Aorta (tissue), 5 donors: ENCODE results near the gene PPP1R7. TPM values are rescaled to one million over a fixed set of nuclear protein-coding genes. Genes with fewer than 3 reads are reported as not detected.

ENCODE experiments used
- ATAC-seq: fragments of 200-7000 bp; cut with Tn5 transposase; one replicate; pipeline ENCODE4 v1.9.1; 2022; ENCODE audit warnings: moderate library complexity; ENCODE audit not compliant: low FRiP score
- DNase-seq, 2 donors: peaks; one replicate each; pipeline ENCODE4 v3.0.0-alpha.2; 2020
- H3K27ac ChIP-seq, 2 donors: one replicate each; pipeline ENCODE4 v1.5.1; 2013; ENCODE audit warnings: low read length in 2 of 2, mild to moderate bottlenecking in 2 of 2, moderate library complexity in 2 of 2, control low read depth in 1 of 2, inconsistent platforms in 1 of 2, low read depth in 1 of 2
- H3K27me3 ChIP-seq, 2 donors: one replicate each; pipeline ENCODE4 v1.6.1; 2013; ENCODE audit warnings: control low read depth in 1 of 2, low read length in 1 of 2, mild to moderate bottlenecking in 1 of 2, moderate library complexity in 1 of 2; ENCODE audit not compliant: insufficient read depth in 2 of 2, control insufficient read depth in 1 of 2
- H3K36me3 ChIP-seq, 2 donors: one replicate each; pipeline ENCODE4 v1.6.1; 2013; ENCODE audit warnings: control low read depth in 1 of 2, low read length in 1 of 2, mild to moderate bottlenecking in 1 of 2; ENCODE audit not compliant: insufficient read depth in 2 of 2, control insufficient read depth in 1 of 2
- H3K4me1 ChIP-seq, 2 donors: one replicate each; pipeline ENCODE4 v1.6.1; 2013; ENCODE audit warnings: low read length in 2 of 2, control low read depth in 1 of 2, mild to moderate bottlenecking in 1 of 2, moderate library complexity in 1 of 2; ENCODE audit not compliant: insufficient read depth in 2 of 2, control insufficient read depth in 1 of 2
- H3K4me3 ChIP-seq, 2 donors: one replicate each; pipeline ENCODE4 v1.5.1; 2013; ENCODE audit warnings: low read length in 2 of 2, control low read depth in 1 of 2, mild to moderate bottlenecking in 1 of 2
- H3K9me3 ChIP-seq: one replicate; pipeline ENCODE4 v1.6.1; 2013; ENCODE audit warnings: mild to moderate bottlenecking, low read length; ENCODE audit not compliant: control insufficient read depth
- WGBS, 2 donors: extraction: QIAGEN DNeasy Blood & Tissue Kit; methylation state at CpG; one replicate each; pipeline ENCODE4 v1.1.7; 2013; 5-methylcytosine and 5-hydroxymethylcytosine counted together
- intact Hi-C, 2 donors: fragments of 100-400 bp; cut with DNase I; formaldehyde crosslinking; loops; one replicate each; pipeline versions ENCODE4 v1.14.2 to v1.15.0; 2022
- polyA plus RNA-seq, 2 donors: library from polyadenylated mRNA; stranded (reverse); fragments of 200-250 nt; gene quantifications; one replicate each; pipeline ENCODE4 v1.2.3, GENCODE V29; 2013
- total RNA-seq, 2 donors: library from RNA; stranded (reverse); fragmentation: NEBNext Ultra II Directional; extraction: Animal tissue kit (Norgen Biotek cat#: 25700); gene quantifications; one replicate each; pipeline ENCODE4 v1.2.1, GENCODE V29; 2021
- donor health status: healthy with polysubstance abuse.
- donor health status: Bipolar disorder and iron deficiency.
- donor health status: DM: no; HTN: no; CAD: no.
- donor health status: DM: no; HTN: no; CAD: no.
- donor health status: DM: yes; HTN: yes; CAD: no.

The PPP1R7 gene
- total and polyA plus RNA-seq, 4 donors, result 41.1 to 83.4 (median 60.1) TPM

GRCh38 chr2:241211276-241211675, 61.0 kb downstream of the PPP1R7 start:
- Histone ChIP-seq H3K27me3 (no peaks in the 10 kb centered on the region), H3K36me3 (no peaks in the 10 kb centered on the region), H3K4me1 (no peaks in the 10 kb centered on the region), H3K4me3 (no peak overlapping the region), H3K27ac (no peak overlapping the region), H3K9me3 (no peaks in the 10 kb centered on the region)
- WGBS, 2 donors, result 35 to 41% methylated on average over 2 of the region's 2 CpGs
- intact Hi-C loops, result no loop called here
- DNase-seq (no peak), ATAC-seq (no peak)

GRCh38 chr2:241213041-241213440, 62.8 kb downstream of the PPP1R7 start:
- Histone ChIP-seq H3K27me3 (no peaks in the 10 kb centered on the region), H3K9me3 (no peaks in the 10 kb centered on the region), H3K27ac (no peak overlapping the region), H3K4me3 (no peak overlapping the region), H3K36me3 (no peaks in the 10 kb centered on the region), H3K4me1 (no peaks in the 10 kb centered on the region)
- intact Hi-C loops, result no loop called here
- ATAC-seq (no peak), DNase-seq (no peak)
- WGBS, 2 donors, result 63 to 70% methylated on average over 13 of the region's 13 CpGs

- Histone ChIP-seq H3K4me3 (no peak overlapping the region), H3K27ac (no peak overlapping the region), H3K36me3 (no peaks in the 10 kb centered on the region), H3K9me3 (no peaks in the 10 kb centered on the region), H3K27me3 (no peaks in the 10 kb centered on the region), H3K4me1 (no peaks in the 10 kb centered on the region)
- WGBS, 2 donors, result 59 to 72% methylated on average over 7 of the region's 7 CpGs
- DNase-seq (no peak), ATAC-seq (no peak)
- intact Hi-C loops, result no loop called here
These were observed 63.3 kb downstream of the PPP1R7 start for GRCh38 chr2:241213567-241213966.

GRCh38 chr2:241214209-241214608, 63.9 kb downstream of the PPP1R7 start:
- Histone ChIP-seq H3K4me1 (no peaks in the 10 kb centered on the region), H3K36me3 (no peaks in the 10 kb centered on the region), H3K4me3 (no peak overlapping the region), H3K9me3 (no peaks in the 10 kb centered on the region), H3K27me3 (no peaks in the 10 kb centered on the region), H3K27ac (no peak overlapping the region)
- intact Hi-C loops, result no loop called here
- DNase-seq (no peak), ATAC-seq (no peak)
- WGBS, 2 donors, result 62 to 63% methylated on average over 10 of the region's 10 CpGs

- no peaks in the 10 kb centered on the region for H3K9me3 ChIP-seq
- intact Hi-C loops, result no loop called here
- no peak for DNase-seq
- no peaks in the 10 kb centered on the region for H3K36me3 ChIP-seq
- no peak overlapping the region for H3K4me3 ChIP-seq
- WGBS, 2 donors, result 82 to 93% methylated on average over 10 to 12 of the region's 12 CpGs
- no peak for ATAC-seq
- H3K4me1 ChIP-seq, result no peaks in the 10 kb centered on the region
- no peak overlapping the region for H3K27ac ChIP-seq
- no peaks in the 10 kb centered on the region for H3K27me3 ChIP-seq
These were observed 64.5 kb downstream of the PPP1R7 start for GRCh38 chr2:241214766-241215165.

- Histone ChIP-seq H3K36me3 (no peaks in the 10 kb centered on the region), H3K4me1 (no peaks in the 10 kb centered on the region), H3K27me3 (no peaks in the 10 kb centered on the region), H3K4me3 (no peak overlapping the region), H3K27ac (no peak overlapping the region), H3K9me3 (no peaks in the 10 kb centered on the region)
- intact Hi-C loops, result no loop called here
- ATAC-seq (no peak), DNase-seq (no peak)
- 59 to 67% methylated on average over 9 of the region's 9 CpGs for WGBS, 2 donors
These were observed 65.2 kb downstream of the PPP1R7 start for GRCh38 chr2:241215421-241215820.

- intact Hi-C loops, result no loop called here
- no peaks in the 10 kb centered on the region for H3K27me3 ChIP-seq
- no peak overlapping the region for H3K27ac ChIP-seq
- WGBS, 2 donors, result 51 to 59% methylated on average over 13 to 14 of the region's 14 CpGs
- no peak for DNase-seq
- no peaks in the 10 kb centered on the region for H3K9me3 ChIP-seq
- H3K4me3 ChIP-seq, result no peak overlapping the region
- ATAC-seq, result no peak
- no peaks in the 10 kb centered on the region for H3K4me1 ChIP-seq
- H3K36me3 ChIP-seq, result no peaks in the 10 kb centered on the region
These were observed 66.0 kb downstream of the PPP1R7 start for GRCh38 chr2:241216211-241216761.

GRCh38 chr2:241217320-241218031, 67.2 kb downstream of the PPP1R7 start:
- WGBS, 2 donors, result 1% methylated on average over 52 to 75 of the region's 77 CpGs
- peak; percentile 82 to 91 for DNase-seq

More at GRCh38 chr2:241217320-241218031, 67.2 kb downstream of the PPP1R7 start:
- intact Hi-C loops, result no loop called here
- Histone ChIP-seq H3K4me3 (no peak overlapping the region), H3K27ac (peak overlapping the region in 1 of 2 donors; percentile 34), H3K36me3 (no peaks in the 10 kb centered on the region), H3K9me3 (no peaks in the 10 kb centered on the region), H3K4me1 (no peaks in the 10 kb centered on the region), H3K27me3 (no peaks in the 10 kb centered on the region)
- peak; percentile 86 for ATAC-seq
